GM13977 (cell line): ENCODE measurements around the gene CGB2.

ENCODE experiments used
- DNase-seq: peaks from one replicate; pipeline ENCODE4 v3.0.0; 2012; ENCODE audit warnings: low spot score
- CTCF ChIP-seq: IDR thresholded peaks from 2 replicates; pipeline ENCODE4 v1.5.1; 2012; ENCODE audit warnings: mild to moderate bottlenecking, control low read depth; ENCODE audit not compliant: insufficient read depth; ENCODE audit errors: extremely low read depth, missing control alignments
- in situ Hi-C: fragments of 300-500 bp; cut with MboI; formaldehyde crosslinking; loops from one replicate; pipeline ENCODE4 v1.12.0; 2022; ENCODE audit warnings: low sequenced_read_pairs, low pct_unique_long_range_greater_than_20kb, mixed read lengths, inconsistent platforms; ENCODE audit not compliant: unreplicated experiment

Gene CGB2

GRCh38 chr19:48989701-48990291 lies 41.9 kb upstream of the CGB2 start:
- no peak for TF ChIP-seq CTCF
- in situ Hi-C loops: no loop called here
- DNase-seq: no peak

DNA sequence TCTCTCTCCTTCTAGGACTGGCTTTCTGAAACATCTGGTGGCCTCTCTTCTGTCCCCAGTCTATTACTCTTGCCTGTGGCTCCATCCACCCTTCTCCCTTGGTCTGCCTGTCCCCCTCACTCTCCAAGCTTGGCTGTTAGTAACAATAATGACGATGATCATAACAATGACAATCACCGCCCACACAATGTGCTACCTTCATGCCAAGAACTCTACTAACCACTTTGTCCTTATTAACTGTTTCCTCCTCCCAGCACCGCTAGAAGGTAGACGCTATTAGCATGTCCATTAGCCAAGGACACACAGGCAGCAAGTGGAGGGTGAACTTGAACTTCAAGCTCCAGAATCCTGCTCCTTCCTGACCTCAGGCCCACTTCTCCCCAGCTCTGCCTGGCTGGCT lies 41.3 kb upstream of the CGB2 start:
- in situ Hi-C loops: no loop called here
- TF ChIP-seq CTCF: no peak
- no peak for DNase-seq

GRCh38 chr19:48991011-48991609 lies 40.6 kb upstream of the CGB2 start:
- in situ Hi-C loops: no loop called here
- no peak for TF ChIP-seq CTCF

DNA sequence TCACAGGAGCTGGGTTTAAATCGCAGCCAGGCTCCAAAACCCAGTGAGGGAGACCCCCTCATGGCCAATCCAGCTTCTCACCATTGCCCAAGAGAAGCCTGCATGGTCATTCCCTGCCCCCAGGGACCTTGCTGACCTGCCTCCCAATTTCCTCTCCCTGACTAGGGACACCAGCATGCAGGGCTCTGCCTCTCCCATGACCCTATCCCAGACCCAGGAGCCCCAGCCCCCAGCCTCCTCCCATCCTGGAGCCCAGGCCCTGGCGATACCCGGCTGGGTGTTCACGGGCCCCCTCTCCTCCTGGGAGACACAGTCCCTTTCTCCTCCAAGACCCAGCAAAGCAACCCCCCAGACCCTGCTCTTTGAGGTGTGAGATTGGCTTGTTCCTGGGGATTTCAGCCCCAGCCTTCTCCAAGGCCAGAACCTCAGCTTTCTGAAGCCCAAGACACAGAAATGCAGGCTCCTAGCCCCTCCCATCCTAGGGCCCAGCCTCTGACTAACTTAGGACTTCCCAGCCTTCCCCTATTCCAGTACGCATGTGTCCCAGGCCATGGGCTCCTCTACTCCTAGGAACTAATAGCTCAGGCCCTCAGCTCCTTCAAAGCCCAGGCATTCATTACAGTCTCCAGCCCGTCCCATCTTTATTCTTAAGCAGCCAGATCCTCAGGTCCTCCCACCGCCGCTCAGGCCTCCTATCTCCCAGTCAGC lies 39.7 kb upstream of the CGB2 start:
- DNase-seq: peak; percentile 69
- in situ Hi-C loops: no loop called here

More at GRCh38 chr19:48991011-48991609, 40.6 kb upstream of the CGB2 start:
- DNase-seq: no peak

GRCh38 chr19:48992581-48993174 lies 39.0 kb upstream of the CGB2 start:
- TF ChIP-seq CTCF: no peak
- in situ Hi-C loops: no loop called here
- no peak for DNase-seq

More for the DNA sequence above, 39.7 kb upstream of the CGB2 start:
- TF ChIP-seq CTCF: no peak

DNA sequence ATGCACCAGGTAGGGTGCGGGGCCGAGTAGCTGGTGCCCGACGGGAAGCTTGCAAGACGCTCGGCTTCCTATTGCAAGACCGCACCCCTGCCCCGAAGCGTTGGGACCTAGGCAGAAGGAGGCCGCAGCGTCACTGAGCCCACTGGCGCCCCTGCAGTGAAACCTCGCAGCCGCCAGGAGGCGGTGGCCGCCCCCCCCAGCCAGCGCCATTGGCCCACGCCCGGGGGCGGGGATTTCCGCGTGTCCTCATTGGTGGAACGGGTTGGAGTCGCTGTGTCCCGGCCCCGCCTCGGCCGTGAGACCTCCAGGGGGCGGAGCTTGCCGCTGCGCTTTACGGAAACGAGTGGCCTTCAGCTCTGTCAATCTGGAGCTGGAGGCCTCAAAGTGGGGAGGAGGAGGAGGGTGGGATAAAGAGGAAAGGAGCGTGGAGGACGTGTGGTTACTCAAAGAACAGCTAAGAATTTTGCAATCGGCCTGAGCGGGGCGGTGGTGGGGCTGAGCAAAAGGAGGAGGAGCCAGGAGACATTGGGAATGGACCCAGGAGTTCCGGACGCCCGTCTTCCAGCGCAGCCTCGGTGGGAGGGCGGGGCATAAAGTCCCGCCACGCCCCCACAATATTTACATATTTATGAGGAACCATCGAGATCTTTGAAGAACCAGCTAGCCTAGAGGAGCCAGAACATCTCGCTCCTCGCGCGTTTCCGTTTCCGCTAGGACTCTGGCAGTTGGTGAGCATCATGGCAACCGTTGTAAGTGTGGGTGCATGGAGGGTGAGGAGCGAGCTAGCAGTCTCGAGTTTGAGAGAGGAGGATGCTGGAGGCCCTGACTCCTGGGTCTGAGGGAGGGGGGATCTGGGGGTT lies 38.3 kb upstream of the CGB2 start, which contains the start of the genes GYS1 and RUVBL2:
TSS of gene GYS1 (minus strand) at position 135 of the 860 bp plus-strand sequence. CDS start 197 bp downstream, outside the sequence.
TSS of gene RUVBL2 (plus strand) at position 713 of the 860 bp plus-strand sequence. CDS start at position 738, 25 bp downstream.
- TF ChIP-seq CTCF: peak; percentile 92
- in situ Hi-C loops: no loop called here
- DNase-seq: peak; percentile 99
